GM21528 (cell line): ENCODE data around the gene SHISAL1.

Source experiments
- ATAC-seq: cut with Tn5 transposase; IDR thresholded peaks from one replicate; pipeline ENCODE4 v1.9.1; 2021; ENCODE audit warnings: mild to moderate bottlenecking, moderate library complexity; ENCODE audit not compliant: unreplicated experiment, low FRiP score

SHISAL1 gene

DNA sequence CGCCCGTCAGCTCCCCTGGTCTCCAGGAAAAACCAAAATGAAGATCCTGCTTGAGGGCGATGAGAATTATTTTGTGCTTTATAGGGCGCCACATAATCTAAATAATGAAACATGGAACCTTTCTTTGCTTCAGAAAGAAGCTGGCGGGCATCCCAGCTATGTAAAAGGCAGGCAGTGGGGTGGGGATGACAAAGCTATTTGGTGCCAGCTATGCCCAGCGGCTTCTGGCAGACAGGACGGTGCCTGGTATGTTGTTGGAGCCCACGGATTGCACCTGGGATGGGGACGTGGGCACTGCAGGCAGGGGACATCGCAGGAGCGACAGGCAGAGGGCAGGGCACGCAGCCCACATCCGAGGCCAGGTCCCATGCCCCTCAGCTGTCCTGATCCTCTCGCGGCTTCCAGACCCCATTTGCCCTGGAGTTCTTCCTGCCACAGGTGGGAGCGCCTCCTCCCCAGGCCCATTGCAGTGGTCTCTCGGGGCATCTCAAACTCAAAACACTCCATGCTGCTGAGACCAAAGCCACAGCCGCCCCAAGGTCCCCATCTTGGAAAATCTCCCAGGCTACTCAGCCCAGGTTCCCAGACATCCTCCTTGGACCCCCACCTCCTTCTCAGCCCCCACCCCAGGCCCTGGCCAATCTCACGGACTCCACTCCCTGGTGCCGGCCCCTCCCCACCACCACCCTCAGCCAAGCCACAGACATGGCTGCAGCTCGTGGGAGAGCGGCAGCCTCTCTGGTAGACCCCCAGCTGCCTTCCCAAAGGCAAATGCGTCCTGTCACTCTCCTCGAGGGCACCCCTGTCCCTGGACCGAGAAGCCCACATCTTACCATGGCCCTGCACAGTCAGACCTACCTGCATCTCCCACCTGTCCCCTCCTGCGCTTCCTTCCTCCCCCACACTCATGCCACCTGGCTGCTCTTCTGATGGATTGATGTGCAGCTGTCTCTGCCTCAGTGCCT is 45.7 kb downstream of the SHISAL1 start:
- no peak for ATAC-seq

DNA sequence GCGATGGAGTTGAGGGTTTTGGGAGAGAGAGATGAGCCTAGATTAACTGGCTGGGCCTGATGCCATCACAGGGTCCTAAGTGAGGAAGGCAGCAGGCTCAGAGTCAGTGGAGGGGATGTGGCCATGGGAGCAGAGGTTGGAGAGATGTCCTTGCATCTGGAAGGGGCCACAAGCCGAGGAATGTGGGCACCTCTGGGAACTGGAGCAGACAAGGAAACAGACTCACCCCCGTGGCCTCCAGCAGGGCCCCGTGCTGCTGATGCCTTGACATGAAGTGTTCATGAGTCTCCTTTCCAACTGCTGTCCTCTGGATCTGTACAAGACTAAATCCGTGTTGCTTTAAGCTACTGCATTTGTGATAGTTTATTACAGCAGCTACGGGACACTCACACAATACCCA is 49.2 kb downstream of the SHISAL1 start:
- ATAC-seq = no peak

DNA sequence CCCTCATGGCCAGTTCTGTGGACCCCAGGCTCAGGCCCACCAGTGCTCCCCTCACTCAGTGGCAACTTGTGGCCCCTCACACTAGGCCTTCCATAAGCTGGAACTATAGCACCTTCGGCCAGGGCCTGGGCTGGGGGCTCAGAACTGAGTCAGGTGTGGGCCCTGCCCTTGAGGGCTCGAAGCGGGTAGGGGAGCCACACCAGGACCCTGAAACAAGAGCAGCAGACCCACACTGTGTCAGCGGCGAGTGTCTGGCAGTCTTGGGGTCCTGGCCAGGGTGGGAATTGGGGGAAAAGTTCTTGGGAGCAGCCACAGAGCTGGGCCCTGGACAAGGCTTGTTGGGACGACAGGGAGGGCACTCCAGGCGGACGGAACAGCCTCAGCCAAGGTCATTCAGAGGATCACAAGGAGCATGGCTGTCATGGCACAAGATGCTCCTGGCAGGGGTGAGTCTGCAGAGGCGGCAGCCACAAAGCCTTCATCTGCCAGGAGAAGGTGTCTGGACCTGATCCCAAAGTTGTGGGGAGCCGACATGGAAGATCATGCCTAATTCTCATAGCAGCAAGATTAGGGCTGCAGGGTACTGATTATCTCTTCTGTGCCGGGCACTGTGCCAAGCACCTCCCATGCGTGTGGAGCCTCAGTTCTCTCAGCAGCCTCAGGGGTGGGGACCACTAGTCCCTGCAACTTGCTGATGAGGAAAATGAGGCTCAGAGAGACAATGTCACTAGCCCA is 50.7 kb downstream of the SHISAL1 start:
- no peak for ATAC-seq

DNA sequence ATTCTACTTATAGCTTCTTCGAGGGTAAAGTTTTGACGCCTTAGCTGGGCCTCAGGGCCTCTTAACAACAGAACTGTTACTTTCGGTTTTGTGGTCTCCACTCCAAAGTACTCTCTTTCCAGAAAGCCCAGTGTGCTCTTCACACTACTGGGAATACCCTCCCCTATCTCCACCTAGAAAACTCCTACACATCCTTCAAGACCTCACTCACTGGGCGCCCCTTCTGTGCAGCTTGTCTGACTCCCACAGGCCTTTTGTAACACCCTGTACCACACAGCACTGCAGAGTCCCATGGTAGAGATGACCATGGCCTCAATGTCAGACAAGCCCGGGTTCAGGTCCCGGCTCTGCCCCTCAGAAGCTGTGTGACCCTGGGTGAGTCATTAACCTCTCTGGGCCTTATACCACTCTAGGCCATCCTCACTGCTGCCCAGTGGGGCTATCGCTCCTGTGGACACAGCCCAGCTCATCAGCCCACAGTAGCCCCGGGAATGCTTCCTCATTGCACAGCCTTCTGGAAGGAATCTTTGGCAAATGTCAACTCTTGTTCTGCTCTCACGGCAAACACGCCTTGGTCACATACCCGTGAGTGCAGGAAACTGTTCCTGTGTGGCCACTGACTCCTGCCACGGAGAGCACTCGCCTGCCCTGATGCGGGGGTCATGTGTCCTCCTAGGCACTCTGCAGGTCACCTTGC is 51.4 kb downstream of the SHISAL1 start:
- no peak for ATAC-seq

DNA sequence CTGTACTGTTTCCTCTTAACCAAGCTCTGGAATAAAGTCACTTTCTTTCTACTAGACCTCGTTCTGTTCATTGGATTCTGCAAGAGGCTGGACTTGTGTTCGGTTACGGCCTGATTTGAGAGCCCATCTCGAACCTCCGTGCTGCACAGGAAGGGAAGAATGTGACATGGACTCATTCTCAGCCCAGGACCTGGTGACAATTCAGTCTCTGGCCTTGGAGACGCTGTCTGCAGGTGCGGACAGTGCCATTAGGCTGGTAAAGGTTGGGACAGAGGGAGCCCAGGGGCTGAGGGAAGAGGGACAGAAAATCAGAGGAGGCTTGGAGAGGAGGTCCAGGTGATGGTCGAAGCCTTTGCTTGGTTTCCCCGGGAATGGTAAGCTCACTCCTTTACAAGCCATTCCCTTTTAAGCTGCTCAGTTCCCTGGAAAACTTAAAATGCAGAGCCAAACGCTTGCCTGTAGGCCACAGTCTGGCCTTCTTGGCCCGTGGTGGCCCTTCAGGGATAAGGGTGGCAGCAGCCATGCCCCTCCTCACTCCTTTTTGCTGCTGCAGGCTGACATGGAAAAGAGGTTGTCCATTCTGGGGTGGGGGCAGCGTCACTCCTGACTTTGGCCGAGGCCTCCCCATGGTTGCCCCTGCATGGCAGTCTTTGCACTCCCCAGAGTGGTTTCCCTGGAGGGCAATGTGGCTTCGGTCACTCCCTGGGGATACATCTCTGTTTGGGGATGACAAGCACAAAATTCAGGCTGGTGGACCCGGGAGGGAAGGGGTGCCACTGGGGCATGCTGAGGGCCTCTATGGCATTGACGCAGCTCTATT is 52.3 kb downstream of the SHISAL1 start:
- ATAC-seq = no peak

DNA sequence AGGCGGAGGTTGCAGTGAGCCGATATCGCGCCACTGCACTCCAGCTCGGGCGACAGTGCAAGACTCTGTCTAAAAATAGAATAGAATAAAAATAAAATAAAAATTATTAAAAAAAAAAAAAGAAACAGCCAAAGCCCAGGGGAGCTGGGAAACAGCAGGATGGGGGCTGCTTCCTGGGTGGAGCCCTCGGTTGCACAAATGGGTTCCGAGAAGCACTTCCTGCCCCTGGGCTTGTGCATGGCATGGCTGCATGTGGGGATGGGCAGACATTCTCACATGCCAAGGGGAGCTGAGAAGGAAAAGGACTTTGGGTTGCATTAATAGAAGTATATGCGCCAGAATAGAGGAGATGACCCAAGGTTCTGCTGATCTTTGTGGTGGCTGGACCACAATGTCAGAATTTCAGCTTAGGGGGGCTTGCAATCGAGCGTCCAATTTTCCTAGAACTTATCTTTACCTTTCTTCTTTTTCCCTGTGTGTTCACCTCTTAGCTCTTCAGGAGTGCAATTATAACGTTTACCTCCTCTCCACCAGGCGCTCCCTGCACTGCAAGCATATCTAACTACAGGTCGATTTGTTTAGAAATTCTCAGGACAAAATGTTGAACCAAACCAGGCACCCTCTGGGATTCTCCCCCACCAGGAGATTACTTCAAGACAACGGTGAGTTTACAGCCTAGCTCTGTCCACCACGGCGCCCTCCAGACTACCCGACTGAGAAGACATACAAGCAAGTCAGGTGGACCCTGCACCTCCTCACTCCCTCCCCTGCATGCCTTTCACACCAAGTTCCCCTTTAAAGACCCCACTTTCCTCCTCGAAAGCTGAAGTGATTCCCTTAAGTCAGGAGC is 53.2 kb downstream of the SHISAL1 start:
- ATAC-seq = no peak

DNA sequence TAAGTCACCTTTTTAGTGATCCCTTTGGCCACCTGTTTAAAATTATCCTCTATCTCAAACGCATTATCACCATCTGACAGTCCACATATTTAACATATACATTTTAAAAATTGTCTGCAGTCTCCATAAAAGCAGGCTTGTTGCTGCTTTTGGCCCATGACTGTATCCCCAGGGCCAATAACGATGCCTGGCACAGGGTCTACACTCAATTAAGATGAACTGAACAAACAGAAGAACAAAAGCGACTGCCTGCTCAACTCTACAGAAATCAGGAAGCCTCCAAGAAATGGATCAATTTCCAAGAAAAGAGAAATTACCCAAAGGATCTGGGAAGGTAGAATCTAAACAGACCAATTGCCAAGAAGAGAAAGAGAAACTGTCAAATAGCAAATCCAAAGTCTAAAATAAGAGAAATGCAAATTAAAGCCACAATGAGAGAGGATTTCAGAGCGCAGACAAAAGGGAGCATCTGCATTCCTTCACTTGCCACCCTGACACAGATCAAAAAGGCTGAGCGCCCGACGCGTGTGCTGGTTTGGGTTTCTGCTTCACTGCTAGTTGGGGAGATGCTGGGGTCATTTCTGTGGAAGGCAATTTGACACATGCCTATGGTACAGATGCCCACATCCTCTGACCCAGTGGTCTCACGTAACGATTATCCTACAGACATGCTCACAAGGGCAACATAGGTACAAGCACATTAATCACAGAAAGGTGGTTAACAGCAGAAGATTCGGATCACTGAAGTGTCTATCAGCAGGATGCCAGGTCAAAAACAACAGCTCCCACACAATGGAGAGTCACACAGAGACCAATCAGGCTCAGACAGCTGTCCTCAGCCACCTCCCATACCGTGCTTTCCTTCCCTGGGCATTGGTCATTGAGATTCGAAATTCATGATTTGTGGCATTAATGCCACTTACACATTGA is 55.9 kb downstream of the SHISAL1 start:
- no peak for ATAC-seq

DNA sequence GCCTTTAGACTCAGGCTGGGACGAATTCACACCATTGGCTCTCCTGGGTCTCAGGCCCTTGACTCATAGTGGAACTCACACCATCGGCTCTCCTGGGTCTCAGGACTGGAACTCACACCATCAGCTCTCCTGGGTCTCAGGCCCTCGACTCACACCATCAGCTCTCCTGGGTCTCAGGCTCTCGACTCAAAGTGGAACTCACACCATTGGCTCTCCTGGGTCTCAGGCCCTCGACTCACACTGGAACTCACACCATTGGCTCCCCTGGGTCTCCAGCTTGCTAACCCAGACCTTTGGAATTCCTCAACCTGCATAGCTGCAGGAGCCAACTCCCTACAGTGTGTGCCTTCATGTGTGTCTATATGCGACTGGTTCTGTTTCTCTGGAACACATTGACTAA is 56.7 kb downstream of the SHISAL1 start:
- no peak for ATAC-seq

DNA sequence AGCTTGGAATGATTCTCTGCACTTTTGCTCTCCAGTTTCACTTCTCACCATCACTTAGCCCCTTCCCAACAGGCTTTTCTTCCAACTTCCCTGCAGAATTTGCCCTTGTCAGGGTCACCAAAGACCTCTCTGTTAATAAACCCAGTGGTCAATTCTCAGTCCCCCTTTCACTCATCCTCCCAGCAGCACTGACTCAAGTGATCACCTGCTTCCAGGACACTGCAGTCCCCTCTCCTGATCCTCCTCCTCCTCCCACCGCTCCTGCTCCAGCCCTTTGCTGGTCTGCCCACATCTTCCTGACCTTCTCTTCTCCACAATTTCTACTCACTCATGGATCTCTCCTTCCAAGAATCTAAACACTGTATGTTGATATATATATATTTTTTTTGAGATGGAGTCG is 57.9 kb downstream of the SHISAL1 start:
- ATAC-seq = no peak

DNA sequence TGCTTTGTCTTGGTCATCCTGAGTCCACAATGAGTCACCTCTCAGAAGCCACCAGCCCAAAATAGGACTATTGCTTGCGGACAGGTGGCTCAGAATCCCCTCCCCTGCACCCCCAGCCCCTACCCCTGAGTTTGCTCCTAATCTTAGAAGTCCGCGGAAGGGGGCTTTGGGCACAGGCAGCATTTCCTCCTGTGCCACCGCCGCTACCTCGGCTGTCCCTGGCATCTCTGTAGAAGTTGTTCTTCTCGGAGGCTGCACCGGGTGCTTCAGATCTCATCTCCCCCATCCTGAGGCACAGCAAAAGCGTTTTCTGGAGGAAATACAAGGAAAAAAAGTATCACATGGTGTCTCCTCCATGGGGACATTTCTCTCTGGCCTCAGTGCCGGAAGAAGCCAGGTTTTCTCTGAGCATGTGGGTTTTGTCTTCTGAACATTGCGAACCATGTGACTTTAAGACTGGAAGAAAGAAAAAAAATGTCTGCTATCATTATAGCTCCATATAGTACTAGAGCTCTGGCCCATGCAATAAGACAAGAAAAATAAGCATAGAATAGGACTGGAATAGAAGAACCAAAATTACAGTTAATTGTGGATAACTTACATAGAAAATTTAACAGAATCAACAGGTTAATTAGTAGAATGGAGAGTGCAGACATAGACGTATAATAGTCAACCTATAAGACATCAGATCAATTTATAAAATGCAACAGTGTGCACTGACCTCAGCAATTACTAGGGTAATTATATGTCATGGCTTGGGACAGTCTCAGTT is 63.2 kb downstream of the SHISAL1 start:
- no peak for ATAC-seq

DNA sequence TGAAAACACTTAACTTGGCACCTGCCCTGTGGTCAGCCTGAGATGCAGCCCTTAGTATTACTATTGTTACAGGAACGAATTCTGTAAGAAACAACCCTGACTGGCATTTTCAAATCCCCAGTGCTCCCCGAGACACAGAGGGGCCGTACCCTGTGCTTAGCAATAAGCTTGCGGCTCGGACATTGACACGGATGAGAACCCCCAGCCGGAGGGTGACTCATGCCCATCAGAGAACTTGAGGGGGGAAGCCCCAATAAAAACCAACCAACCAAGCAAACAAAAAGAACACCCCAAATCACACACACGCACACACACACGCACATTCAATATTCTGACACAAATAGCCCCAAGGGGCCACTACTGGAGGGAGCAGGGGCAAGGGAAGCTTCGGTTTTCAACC is 63.8 kb downstream of the SHISAL1 start:
- ATAC-seq = no peak

DNA sequence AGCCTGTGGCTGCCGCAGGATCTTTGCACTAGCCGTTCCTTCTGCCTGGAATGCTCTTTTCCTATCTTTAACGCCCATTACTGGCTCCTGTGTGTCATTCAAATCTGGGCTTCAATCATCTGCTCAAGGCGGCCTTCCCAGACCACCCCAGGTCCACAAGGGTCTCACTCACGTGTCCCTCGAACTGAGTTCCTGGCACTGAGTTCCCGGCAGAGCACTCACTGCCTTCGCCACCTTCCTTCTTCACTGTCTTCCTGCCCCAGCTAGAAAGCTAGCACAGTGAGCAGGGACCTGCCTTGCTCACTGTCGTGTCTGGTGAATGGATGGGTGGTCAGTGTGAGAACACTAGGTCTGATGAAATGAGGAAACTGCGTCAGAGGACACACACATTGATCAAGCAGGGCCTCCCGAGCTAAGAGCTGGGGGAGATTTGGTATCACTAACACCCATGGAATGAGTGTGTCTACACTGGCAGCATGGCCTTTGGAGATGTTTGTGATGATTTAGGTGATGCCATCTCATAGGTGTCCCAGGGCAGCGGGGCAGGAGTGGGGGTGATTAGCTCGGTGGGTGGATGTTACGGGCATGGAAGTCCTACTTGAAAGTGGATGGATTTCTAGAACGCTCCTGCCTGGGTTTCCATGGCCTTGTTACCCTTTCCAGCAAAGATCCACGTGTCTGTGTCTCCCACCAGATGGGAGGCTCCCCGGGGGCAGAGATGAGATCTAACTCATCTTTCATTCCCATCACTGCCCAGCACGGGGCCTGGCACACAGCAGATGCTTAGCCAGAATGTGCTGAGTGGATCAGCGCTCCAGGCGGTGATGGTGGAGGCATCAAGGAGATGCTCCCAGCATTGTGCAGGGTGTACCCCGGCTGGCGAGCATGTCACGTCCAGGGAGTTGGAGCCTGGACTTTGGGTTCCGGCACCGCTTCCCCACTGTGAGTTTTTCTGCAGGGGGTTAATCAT is 64.5 kb downstream of the SHISAL1 start:
- no peak for ATAC-seq

DNA sequence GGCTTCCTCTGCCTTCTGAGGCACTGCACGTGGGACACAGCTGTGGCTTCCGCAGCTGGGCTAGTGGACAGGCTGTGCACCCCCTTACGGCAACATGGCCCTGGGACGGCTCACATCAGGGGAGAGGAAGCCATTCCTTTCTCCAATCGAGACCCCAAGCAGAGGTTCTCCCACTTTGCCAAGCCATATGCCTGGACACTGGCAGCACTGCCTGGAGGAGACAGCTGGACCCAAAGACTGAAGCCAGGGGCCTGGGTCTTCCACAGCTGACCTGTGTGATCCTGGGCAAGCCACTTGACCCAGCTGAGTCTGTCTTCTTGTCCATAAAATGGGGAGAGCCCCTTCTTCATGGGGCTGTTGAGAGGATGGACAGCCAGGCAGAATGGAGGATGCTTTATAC is 65.4 kb downstream of the SHISAL1 start:
- no peak for ATAC-seq

DNA sequence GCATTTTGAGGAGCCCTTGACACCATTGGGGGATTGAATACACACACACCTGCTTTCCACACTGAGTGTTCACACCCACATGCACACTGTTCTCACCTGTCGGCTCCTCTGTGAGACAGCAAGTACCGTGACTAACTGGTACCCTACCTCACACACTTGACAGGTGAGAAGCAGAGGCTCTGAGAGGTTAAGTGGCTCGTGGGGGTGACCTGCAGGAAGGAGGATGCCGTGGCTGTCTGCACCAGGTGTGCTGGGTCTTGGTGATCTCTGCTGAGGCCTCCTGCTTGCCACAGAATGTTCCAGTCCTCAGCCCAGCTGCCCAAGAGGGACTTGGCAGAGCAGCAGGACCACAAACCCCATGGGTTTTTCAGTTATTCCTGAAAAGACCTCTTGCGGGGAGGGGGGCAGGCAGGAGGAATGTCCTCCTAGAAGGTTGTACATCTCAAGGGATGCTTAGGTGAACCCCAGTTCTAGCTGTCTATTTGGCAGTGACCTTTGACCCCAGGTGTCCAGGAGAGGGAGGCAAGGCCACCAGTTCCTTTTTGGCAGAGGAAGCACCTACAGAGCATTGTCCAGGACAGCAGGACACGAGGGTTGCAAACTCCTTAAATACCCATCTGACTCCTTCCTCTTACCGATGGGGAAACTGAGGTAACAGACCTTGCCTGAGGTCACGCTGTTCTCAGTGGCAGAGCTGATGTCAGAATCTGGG is 66.0 kb downstream of the SHISAL1 start:
- ATAC-seq = no peak

DNA sequence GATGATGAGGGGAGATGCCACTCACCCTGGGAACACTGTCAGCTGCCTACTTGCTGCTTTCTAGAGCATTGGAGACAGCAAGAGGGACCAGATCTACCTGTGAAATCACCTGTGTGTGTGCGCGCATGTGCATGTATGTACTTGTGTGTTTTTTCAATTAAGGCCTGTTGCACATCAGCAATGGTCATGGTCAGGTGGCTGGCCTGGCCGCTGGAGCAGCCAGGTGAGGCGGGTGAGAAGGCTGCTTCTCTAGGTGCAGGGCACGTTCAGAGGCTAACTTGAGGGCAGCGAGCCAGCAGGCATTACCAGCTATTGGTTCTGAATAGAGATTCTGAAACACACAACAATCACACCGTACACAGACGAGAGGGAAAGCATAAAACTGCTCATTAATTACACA is 66.9 kb downstream of the SHISAL1 start:
- no peak for ATAC-seq

DNA sequence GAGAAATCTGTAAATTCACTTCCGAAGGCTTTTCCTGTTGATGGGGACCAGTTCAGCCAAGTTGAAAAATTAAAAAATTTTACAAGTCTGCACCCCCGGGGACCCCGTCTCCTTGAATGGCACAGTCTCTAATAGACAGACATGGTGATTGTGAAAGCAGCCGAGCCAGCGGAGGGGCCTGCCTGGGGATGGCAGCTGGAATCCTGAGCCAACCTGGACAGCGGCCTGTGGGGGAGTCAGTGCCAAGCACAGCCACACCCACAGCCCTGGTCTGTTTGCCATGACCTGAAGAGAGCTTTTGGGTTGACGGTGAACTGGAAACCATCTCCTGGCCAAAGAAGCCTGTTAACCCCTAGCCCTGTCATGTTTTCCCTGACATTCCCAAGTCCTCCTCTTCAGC is 67.3 kb downstream of the SHISAL1 start:
- ATAC-seq = no peak
